A549 (cell line): ENCODE measurements around the gene FGF14. TPM values are rescaled to one million over a fixed set of nuclear protein-coding genes. Genes with fewer than 3 reads are reported as not detected.

Source experiments
- ATAC-seq, 2 experiments: fragments of 200-7000 bp in 1 of 2; fragments of >200 bp in 1 of 2; cut with Nextera tagmentation in 1 of 2; cut with Tn5 transposase in 1 of 2; 3 replicates each; pipeline versions ENCODE4 v1.8.0 to v1.9.1; 2018 to 2020; ENCODE audit warnings: mild to moderate bottlenecking in 1 of 2, moderate library complexity in 1 of 2
- CTCF ChIA-PET: fragments of 300-600 bp; sonication (Branson Sonifier 250); formaldehyde crosslinking; extraction: SDS; loops from one replicate; lab custom pipeline; 2021; ENCODE audit warnings: antibody characterized with exemption, inconsistent platforms; lab: Yijun Ruan, JAX
- POLR2A ChIA-PET: fragments of 350-600 bp; formaldehyde crosslinking; extraction: SDS; loops from one replicate; lab custom pipeline; 2021; ENCODE audit warnings: antibody characterized with exemption, inconsistent platforms; lab: Yijun Ruan, JAX
- DNase-seq, 2 experiments: peaks; one replicate each; pipeline versions ENCODE4 v3.0.0 to v3.0.0-alpha.2; 2011 to 2016; ENCODE audit warnings: low read depth in 1 of 2, low spot score in 1 of 2
- FAIRE-seq: peaks from 2 replicates; lab custom pipeline; 2011; peaks lifted over from hg19 to GRCh38; lab: Jason Lieb, UNC
- H3K27ac ChIP-seq, 2 experiments: fragments of >200 bp; sonication (Bioruptor Twin); formaldehyde crosslinking; 3 replicates each; pipeline ENCODE4 v1.5.1; 2016 to 2017
- H3K4me1 ChIP-seq: fragments of >200 bp; sonication (Bioruptor Twin); formaldehyde crosslinking; 3 replicates; pipeline ENCODE4 v1.6.1; 2016
- H3K4me2 ChIP-seq: fragments of >200 bp; sonication (Bioruptor Twin); formaldehyde crosslinking; 3 replicates; pipeline ENCODE4 v1.6.1; 2016
- H3K4me3 ChIP-seq: fragments of >200 bp; sonication (Bioruptor Twin); formaldehyde crosslinking; 3 replicates; pipeline ENCODE4 v1.5.1; 2016
- H3K9me3 ChIP-seq: fragments of >200 bp; sonication (Bioruptor Twin); formaldehyde crosslinking; 3 replicates; pipeline ENCODE4 v1.6.1; 2016
- ATOH8 ChIP-seq: fragments of 250-450 bp; sonication (Bioruptor Pico); IDR thresholded peaks from 2 replicates; pipeline ENCODE4 v1.5.0; 2020; ENCODE audit warnings: low read depth, mild to moderate bottlenecking, moderate library complexity
- BHLHE40 ChIP-seq: IDR thresholded peaks from 2 replicates; pipeline ENCODE4 v1.6.1; 2012; ENCODE audit warnings: low read depth, low read length, inconsistent platforms
- CBX2 ChIP-seq: fragments of 200-600 bp; sonication (generic); IDR thresholded peaks from 2 replicates; pipeline ENCODE4 v1.6.1; 2016; ENCODE audit warnings: low read depth, mild to moderate bottlenecking, borderline replicate concordance
- CEBPB ChIP-seq, 2 experiments: fragments of >200 bp in 1 of 2; sonication (Bioruptor Twin) in 1 of 2; formaldehyde crosslinking in 1 of 2; IDR thresholded peaks; 2 replicates each; pipeline ENCODE4 v1.6.1; 2012 to 2016
- CHD2 ChIP-seq: fragments of 150-350 bp; IDR thresholded peaks from 2 replicates; pipeline ENCODE4 v1.6.1; 2014; ENCODE audit warnings: low read length; ENCODE audit not compliant: partially characterized antibody
- CHD4 ChIP-seq: fragments of 200-600 bp; sonication (generic); IDR thresholded peaks from 2 replicates; pipeline ENCODE4 v1.6.1; 2016; ENCODE audit warnings: antibody characterized with exemption, mild to moderate bottlenecking, borderline replicate concordance
- E2F6 ChIP-seq: IDR thresholded peaks from 2 replicates; pipeline ENCODE4 v1.6.1; 2012; ENCODE audit warnings: low read depth, borderline replicate concordance
- ELK1 ChIP-seq: fragments of 150-350 bp; IDR thresholded peaks from 2 replicates; pipeline ENCODE4 v1.6.1; 2014; ENCODE audit warnings: low read depth, mild to moderate bottlenecking, low read length
- ESRRA ChIP-seq: fragments of 150-350 bp; IDR thresholded peaks from 2 replicates; pipeline ENCODE4 v1.6.1; 2014; ENCODE audit warnings: mild to moderate bottlenecking, low read length, borderline replicate concordance
- FOSL2 ChIP-seq, 2 experiments: fragments of 450-650 bp in 1 of 2; fragments of >200 bp in 1 of 2; sonication (Bioruptor Twin) in 1 of 2; formaldehyde crosslinking; IDR thresholded peaks; 2 replicates each; pipeline versions ENCODE4 v1.5.0 to v1.6.1; 2016 to 2020; ENCODE audit warnings: mild to moderate bottlenecking in 1 of 2, moderate library complexity in 1 of 2
- GATA3 ChIP-seq: IDR thresholded peaks from 2 replicates; pipeline ENCODE4 v1.6.1; 2012; ENCODE audit warnings: borderline replicate concordance
- HEYL ChIP-seq: fragments of 250-450 bp; sonication (Bioruptor Pico); IDR thresholded peaks from 2 replicates; pipeline ENCODE4 v1.8.0; 2021; ENCODE audit warnings: mild to moderate bottlenecking, moderate library complexity
- HMGXB4 ChIP-seq: fragments of 250-450 bp; sonication (Bioruptor Pico); IDR thresholded peaks from 2 replicates; pipeline ENCODE4 v1.5.0; 2021; ENCODE audit warnings: mild to moderate bottlenecking, moderate library complexity, borderline replicate concordance
- HOXA7 ChIP-seq: fragments of 250-450 bp; sonication (Bioruptor Pico); IDR thresholded peaks from 2 replicates; pipeline ENCODE4 v1.5.0; 2020; ENCODE audit warnings: mild to moderate bottlenecking, moderate library complexity
- JUN ChIP-seq, 2 experiments: fragments of >200 bp; sonication (Bioruptor Twin); formaldehyde crosslinking; IDR thresholded peaks; 2 replicates in 1 of 2; 3 replicates in 1 of 2; pipeline ENCODE4 v1.6.1; 2016 to 2017
- MAFK ChIP-seq: fragments of 450-650 bp; IDR thresholded peaks from 2 replicates; pipeline ENCODE4 v1.6.1; 2014; ENCODE audit not compliant: partially characterized antibody
- MAZ ChIP-seq: fragments of 150-350 bp; IDR thresholded peaks from 2 replicates; pipeline ENCODE4 v1.6.1; 2014; ENCODE audit warnings: antibody characterized with exemption, low read depth, low read length, borderline replicate concordance
- MYC ChIP-seq: IDR thresholded peaks from 2 replicates; pipeline ENCODE4 v1.6.1; 2012; ENCODE audit warnings: mild to moderate bottlenecking, inconsistent platforms, low read length, improper control_type of control experiment, borderline replicate concordance
- NFE2L2 ChIP-seq: fragments of 150-350 bp; conservative IDR thresholded peaks from 2 replicates; pipeline ENCODE4 v1.6.1; 2014; ENCODE audit warnings: low read length
- NPAS2 ChIP-seq: fragments of 250-450 bp; sonication (Bioruptor Pico); IDR thresholded peaks from 2 replicates; pipeline ENCODE4 v1.8.0; 2022; ENCODE audit warnings: mild to moderate bottlenecking, moderate library complexity, borderline replicate concordance
- NR3C1 ChIP-seq: fragments of >200 bp; sonication (Bioruptor Twin); formaldehyde crosslinking; IDR thresholded peaks from 3 replicates; pipeline ENCODE4 v1.6.1; 2017
- PBX3 ChIP-seq: IDR thresholded peaks from 2 replicates; pipeline ENCODE4 v1.6.1; 2012
- POLR2A ChIP-seq: IDR thresholded peaks from 2 replicates; pipeline ENCODE4 v1.6.1; 2012; ENCODE audit warnings: mild to moderate bottlenecking, low read length
- RARB ChIP-seq: fragments of 250-450 bp; sonication (Bioruptor Pico); IDR thresholded peaks from 2 replicates; pipeline ENCODE4 v1.8.0; 2021; ENCODE audit warnings: mild to moderate bottlenecking, moderate library complexity
- RCOR1 ChIP-seq: fragments of 150-350 bp; IDR thresholded peaks from 2 replicates; pipeline ENCODE4 v1.6.1; 2014; ENCODE audit warnings: antibody characterized with exemption, low read length, low read depth
- SMC3 ChIP-seq: fragments of >200 bp; sonication (Bioruptor Twin); formaldehyde crosslinking; IDR thresholded peaks from 3 replicates; pipeline ENCODE4 v1.6.1; 2018; ENCODE audit warnings: inconsistent platforms
- SREBF2 ChIP-seq: fragments of 450-650 bp; IDR thresholded peaks from 2 replicates; pipeline ENCODE4 v1.6.1; 2014; ENCODE audit warnings: mild to moderate bottlenecking, moderate library complexity
- TP53 ChIP-seq: fragments of 250-450 bp; sonication (Bioruptor Pico); IDR thresholded peaks from 2 replicates; pipeline ENCODE4 v1.5.0; 2021; ENCODE audit warnings: mild to moderate bottlenecking, moderate library complexity
- ZC3H11A ChIP-seq: fragments of 450-650 bp; IDR thresholded peaks from 2 replicates; pipeline ENCODE4 v1.6.1; 2014; ENCODE audit warnings: antibody characterized with exemption, mild to moderate bottlenecking
- ZFP36 ChIP-seq: fragments of 450-650 bp; IDR thresholded peaks from 2 replicates; pipeline ENCODE4 v1.6.1; 2014; ENCODE audit warnings: borderline replicate concordance; ENCODE audit not compliant: partially characterized antibody
- WGBS: methylation state at CpG from one replicate; pipeline ENCODE4 v1.1.6; 2017; ENCODE audit errors: missing lambda C conversion rate; 5-methylcytosine and 5-hydroxymethylcytosine counted together
- polyA plus RNA-seq, 4 experiments: library from polyadenylated mRNA; depleted of rRNA in 3 of 4; stranded (reverse); fragments of >200 nt; fragmentation: RNase III in 1 of 4; extraction: RNeasy Plus Mini Kit Qiagen cat#74134 plus additional on column Dnase treatment in 1 of 4; gene quantifications; 2 replicates in 3 of 4; 3 replicates in 1 of 4; pipeline ENCODE4 v1.2.3, GENCODE V29; 2011 to 2017

Gene FGF14
- polyA plus RNA-seq, 2 of the 4 experiments (the other 2 are of a cell fraction) = not detected

GRCh38 chr13:102117175-102117831 is 284.5 kb downstream of the FGF14 start:
- TF ChIP-seq JUN (IDR thresholded peaks at IDR 0.05) (no peak), ATOH8 (CRISPR knock-in tag) (no peak), CHD2 (no peak), MYC (no peak), FOSL2 (IDR thresholded peaks at IDR 0.05) (no peak), FOSL2 (CRISPR knock-in tag; IDR thresholded peaks at IDR 0.05) (no peak), ZFP36 (no peak), GATA3 (no peak), ZC3H11A (no peak), NPAS2 (CRISPR knock-in tag) (no peak), HOXA7 (CRISPR knock-in tag) (no peak), NFE2L2 (no peak), E2F6 (no peak), RARB (CRISPR knock-in tag) (no peak), MAZ (no peak), CEBPB (IDR thresholded peaks at IDR 0.05) (no peak), PBX3 (no peak), CBX2 (no peak)
- no peak for FAIRE-seq
- no peak overlapping the region for H3K4me2 ChIP-seq
- no peaks in the 10 kb centered on the region for H3K4me1 ChIP-seq
- WGBS = 9% methylated on average over 7 of the region's 7 CpGs
- no peak overlapping the region for H3K27ac ChIP-seq
- CTCF ChIA-PET = no interaction called here
- POLR2A ChIA-PET = no interaction called here
- no peak for DNase-seq
- H3K4me3 ChIP-seq = no peak overlapping the region
- H3K9me3 ChIP-seq = no peaks in the 10 kb centered on the region
- no peak for ATAC-seq

- Histone ChIP-seq H3K4me3 (no peak overlapping the region), H3K9me3 (no peaks in the 10 kb centered on the region), H3K4me2 (no peak overlapping the region), H3K27ac (no peak overlapping the region), H3K4me1 (no peaks in the 10 kb centered on the region)
- no peak for FAIRE-seq
- CTCF ChIA-PET = no interaction called here
- POLR2A ChIA-PET = no interaction called here
- DNase-seq = no peak
- WGBS = 3% methylated on average over 3 of the region's 3 CpGs
- TF ChIP-seq CHD4 = no peak
- no peak for TF ChIP-seq RCOR1
- no peak for TF ChIP-seq MAFK
- no peak for TF ChIP-seq ELK1
- no peak for TF ChIP-seq MAZ
- TF ChIP-seq GATA3 = no peak
- no peak for TF ChIP-seq SREBF2
- no peak for TF ChIP-seq POLR2A
- no peak for TF ChIP-seq SMC3
- no peak for TF ChIP-seq HEYL (CRISPR knock-in tag)
- no peak for TF ChIP-seq CHD2
- TF ChIP-seq TP53 = no peak
- no peak for TF ChIP-seq ZFP36
- no peak for TF ChIP-seq CBX2
- no peak for TF ChIP-seq HMGXB4 (CRISPR knock-in tag)
- no peak for TF ChIP-seq NR3C1
- TF ChIP-seq CEBPB (IDR thresholded peaks at IDR 0.05) = no peak
- TF ChIP-seq BHLHE40 = no peak
- TF ChIP-seq ESRRA = no peak
- no peak for ATAC-seq
Observed at GRCh38 chr13:102103469-102103868, 298.4 kb downstream of the FGF14 start.
